Measurements from ENCODE around the gene FAM156A.
"Not testable (repeated sequence)": the region's sequence is repeated elsewhere in the genome, so short reads cannot be mapped to it uniquely, and the experiment has no call there.

FAM156A gene

GRCh38 chrX:52958113-52958959 lies at the start of gene FAM156A:
Gene FAM156A (minus strand): TSS chrX:52958518. CDS start chrX:52948588, 9,930 bp downstream.
- not testable (repeated sequence) for DNase-seq (ENCODE audit: low read depth)

GRCh38 chrX:53005327-53005726 lies 47.0 kb upstream of the FAM156A start:
- DNase-seq (ENCODE audit: low read depth): no peak

GRCh38 chrX:53004811-53005210 lies 46.5 kb upstream of the FAM156A start:
- no peak for DNase-seq (ENCODE audit: low read depth)

- no peak for DNase-seq (ENCODE audit: low read depth)
Measured at GRCh38 chrX:53004038-53004437, 45.7 kb upstream of the FAM156A start.

- DNase-seq (ENCODE audit: low read depth): no peak
Measured at GRCh38 chrX:53003111-53003510, 44.8 kb upstream of the FAM156A start.

GRCh38 chrX:53001958-53002357 lies 43.6 kb upstream of the FAM156A start:
- no peak for DNase-seq (ENCODE audit: low read depth)

GRCh38 chrX:53000447-53001135 lies 42.3 kb upstream of the FAM156A start:
- DNase-seq (ENCODE audit: low read depth): no peak

- no peak for DNase-seq (ENCODE audit: low read depth)
Measured at GRCh38 chrX:52995987-52996331, 37.6 kb upstream of the FAM156A start.

- peak; percentile 78 for DNase-seq (ENCODE audit: low read depth)
Measured at GRCh38 chrX:52995135-52995986, 37.0 kb upstream of the FAM156A start.

- DNase-seq (ENCODE audit: low read depth): no peak
Measured at GRCh38 chrX:52990848-52991247, 32.5 kb upstream of the FAM156A start.

- DNase-seq (ENCODE audit: low read depth): peak; percentile 32
Measured at GRCh38 chrX:52990011-52990631, 31.8 kb upstream of the FAM156A start.

GRCh38 chrX:52988985-52989917 lies 30.9 kb upstream of the FAM156A start:
- no peak for DNase-seq (ENCODE audit: low read depth)

- no peak for DNase-seq (ENCODE audit: low read depth)
Measured at GRCh38 chrX:52983321-52984000, 25.1 kb upstream of the FAM156A start.

- no peak for DNase-seq (ENCODE audit: low read depth)
Measured at GRCh38 chrX:52979993-52980392, 21.7 kb upstream of the FAM156A start.

- DNase-seq (ENCODE audit: low read depth): no peak
Measured at GRCh38 chrX:52979568-52979967, 21.2 kb upstream of the FAM156A start.

GRCh38 chrX:52977953-52978352 lies 19.6 kb upstream of the FAM156A start:
- no peak for DNase-seq (ENCODE audit: low read depth)

- not testable (repeated sequence) for DNase-seq (ENCODE audit: low read depth)
Measured at GRCh38 chrX:52975576-52975975, 17.3 kb upstream of the FAM156A start.

- not testable (repeated sequence) for DNase-seq (ENCODE audit: low read depth)
Measured at GRCh38 chrX:52974336-52974992, 16.1 kb upstream of the FAM156A start.

- DNase-seq (ENCODE audit: low read depth): not testable (repeated sequence)
Measured at GRCh38 chrX:52967922-52968321, 9.6 kb upstream of the FAM156A start.

Data from activated T-cell treated with anti-CD3 and anti-CD28 coated beads for 1 hour (primary cell).